Measurements from ENCODE around the gene STRIP1.

DNA sequence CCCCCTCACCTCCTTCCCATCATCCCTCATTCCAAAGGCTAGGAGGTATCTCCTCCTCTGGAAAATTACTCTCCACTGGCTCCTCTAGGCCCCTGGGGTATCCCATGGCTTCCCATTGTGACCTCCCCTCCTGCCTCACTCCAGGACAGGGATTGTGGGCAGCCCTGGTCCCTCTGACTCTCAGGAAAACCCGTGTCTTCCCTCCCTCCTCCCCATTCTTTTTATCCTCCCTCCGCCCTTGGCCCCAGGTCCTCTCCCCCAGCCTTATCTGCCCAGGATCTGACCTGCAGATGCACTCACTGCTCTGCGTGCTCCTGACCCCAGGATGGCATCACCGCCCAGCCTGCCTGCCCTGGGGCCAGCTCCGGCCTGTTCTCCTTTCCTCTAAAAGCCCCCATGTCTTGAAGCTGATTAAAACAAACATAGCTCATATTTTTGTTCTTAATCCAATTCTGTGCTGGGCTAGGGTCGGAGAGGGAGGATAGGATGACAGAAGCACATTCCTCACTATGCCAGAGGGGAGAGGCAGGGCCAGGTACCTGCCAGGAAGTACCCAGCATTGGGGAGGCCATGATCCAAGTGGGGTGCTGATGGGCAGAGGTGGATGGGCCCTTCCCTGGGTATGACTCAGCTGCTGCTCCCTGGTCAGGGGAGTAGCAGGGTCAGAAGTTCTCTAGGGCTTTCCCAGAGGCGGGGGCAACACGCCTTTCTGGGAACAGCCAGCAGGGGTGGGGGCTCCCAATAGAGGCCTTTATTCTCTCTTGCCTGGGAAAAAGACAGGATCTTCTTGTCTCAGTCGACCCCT, 64.0 kb downstream of the STRIP1 start:
- TF ChIP-seq, protein P1, sequence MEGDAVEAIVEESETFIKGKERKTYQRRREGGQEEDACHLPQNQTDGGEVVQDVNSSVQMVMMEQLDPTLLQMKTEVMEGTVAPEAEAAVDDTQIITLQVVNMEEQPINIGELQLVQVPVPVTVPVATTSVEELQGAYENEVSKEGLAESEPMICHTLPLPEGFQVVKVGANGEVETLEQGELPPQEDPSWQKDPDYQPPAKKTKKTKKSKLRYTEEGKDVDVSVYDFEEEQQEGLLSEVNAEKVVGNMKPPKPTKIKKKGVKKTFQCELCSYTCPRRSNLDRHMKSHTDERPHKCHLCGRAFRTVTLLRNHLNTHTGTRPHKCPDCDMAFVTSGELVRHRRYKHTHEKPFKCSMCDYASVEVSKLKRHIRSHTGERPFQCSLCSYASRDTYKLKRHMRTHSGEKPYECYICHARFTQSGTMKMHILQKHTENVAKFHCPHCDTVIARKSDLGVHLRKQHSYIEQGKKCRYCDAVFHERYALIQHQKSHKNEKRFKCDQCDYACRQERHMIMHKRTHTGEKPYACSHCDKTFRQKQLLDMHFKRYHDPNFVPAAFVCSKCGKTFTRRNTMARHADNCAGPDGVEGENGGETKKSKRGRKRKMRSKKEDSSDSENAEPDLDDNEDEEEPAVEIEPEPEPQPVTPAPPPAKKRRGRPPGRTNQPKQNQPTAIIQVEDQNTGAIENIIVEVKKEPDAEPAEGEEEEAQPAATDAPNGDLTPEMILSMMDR (conservative IDR thresholded peaks at IDR 0.05 in 1 of 2, IDR thresholded peaks at IDR 0.05 in 1 of 2; ENCODE audit: extremely low read depth in 1 of 2, insufficient read depth in 1 of 2, low read depth in 1 of 2, low read length in 2 of 2): no peak
- TF ChIP-seq EZH2 (IDR thresholded peaks at IDR 0.05; ENCODE audit: borderline replicate concordance, low read length): no peak
